ENCODE measurements around the gene ITGA1.
A peak's percentile ranks its signal among the peaks of the same experiment; 100 is the strongest.

The ITGA1 gene

DNA sequence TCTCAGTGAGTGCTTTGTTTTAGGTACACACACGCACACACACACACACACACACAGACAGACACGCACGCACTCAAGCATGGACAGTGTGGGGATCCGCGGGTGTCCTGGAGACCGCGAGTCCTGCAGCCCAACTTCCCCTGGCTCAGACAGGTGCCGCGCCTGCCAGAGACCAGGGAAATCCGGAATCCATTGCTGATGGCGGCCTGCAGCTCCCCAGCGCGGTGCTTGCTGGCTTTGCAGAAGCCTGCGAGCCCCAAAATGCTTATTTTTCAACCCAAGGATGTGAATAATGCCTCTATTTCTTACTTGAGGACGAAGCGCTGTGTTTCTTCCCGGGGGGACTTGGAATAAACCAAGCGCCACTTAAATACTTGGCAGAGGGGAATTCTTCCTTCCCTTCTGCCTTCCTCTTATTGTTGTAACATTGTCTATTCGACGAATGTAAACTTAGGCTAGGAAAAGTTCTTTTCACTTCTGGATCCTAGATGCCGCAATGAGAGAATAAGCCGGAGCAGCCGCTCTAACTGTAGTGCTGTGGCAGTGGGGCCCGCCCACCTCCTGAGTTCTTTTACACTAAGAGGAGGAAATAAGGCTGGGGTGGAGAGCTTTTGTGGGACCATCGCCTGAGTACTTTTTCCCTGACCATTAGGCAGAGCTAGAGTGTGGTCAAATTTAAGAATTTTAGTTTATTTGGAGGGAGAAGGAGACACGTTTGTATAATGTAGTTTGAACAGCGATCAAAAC lies 202.2 kb downstream of the ITGA1 start:
- DNase-seq (ENCODE audit: extremely low read depth, low read depth) = no peak
- TF ChIP-seq, protein P1, sequence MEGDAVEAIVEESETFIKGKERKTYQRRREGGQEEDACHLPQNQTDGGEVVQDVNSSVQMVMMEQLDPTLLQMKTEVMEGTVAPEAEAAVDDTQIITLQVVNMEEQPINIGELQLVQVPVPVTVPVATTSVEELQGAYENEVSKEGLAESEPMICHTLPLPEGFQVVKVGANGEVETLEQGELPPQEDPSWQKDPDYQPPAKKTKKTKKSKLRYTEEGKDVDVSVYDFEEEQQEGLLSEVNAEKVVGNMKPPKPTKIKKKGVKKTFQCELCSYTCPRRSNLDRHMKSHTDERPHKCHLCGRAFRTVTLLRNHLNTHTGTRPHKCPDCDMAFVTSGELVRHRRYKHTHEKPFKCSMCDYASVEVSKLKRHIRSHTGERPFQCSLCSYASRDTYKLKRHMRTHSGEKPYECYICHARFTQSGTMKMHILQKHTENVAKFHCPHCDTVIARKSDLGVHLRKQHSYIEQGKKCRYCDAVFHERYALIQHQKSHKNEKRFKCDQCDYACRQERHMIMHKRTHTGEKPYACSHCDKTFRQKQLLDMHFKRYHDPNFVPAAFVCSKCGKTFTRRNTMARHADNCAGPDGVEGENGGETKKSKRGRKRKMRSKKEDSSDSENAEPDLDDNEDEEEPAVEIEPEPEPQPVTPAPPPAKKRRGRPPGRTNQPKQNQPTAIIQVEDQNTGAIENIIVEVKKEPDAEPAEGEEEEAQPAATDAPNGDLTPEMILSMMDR (IDR thresholded peaks at IDR 0.05; ENCODE audit: low read depth, low read length, missing control alignments) = peak; percentile 33
- peak overlapping the region; percentile 82 for H3K4me3 ChIP-seq (replicated peaks; ENCODE audit: low read depth, low read length)

GRCh38 chr5:52990528-52990925 lies 202.8 kb downstream of the ITGA1 start:
- peak overlapping the region; percentile 82 for H3K4me3 ChIP-seq (replicated peaks; ENCODE audit: low read depth, low read length)
- DNase-seq (ENCODE audit: extremely low read depth, low read depth) = no peak
- TF ChIP-seq, protein P1 (IDR thresholded peaks at IDR 0.05; ENCODE audit: low read depth, low read length, missing control alignments) = no peak

- no peak for DNase-seq (ENCODE audit: extremely low read depth, low read depth)
- H3K4me3 ChIP-seq (replicated peaks; ENCODE audit: low read depth, low read length) = no peak overlapping the region
- TF ChIP-seq, protein P1 (IDR thresholded peaks at IDR 0.05; ENCODE audit: low read depth, low read length, missing control alignments) = no peak
Measured at GRCh38 chr5:52993367-52993766, 205.7 kb downstream of the ITGA1 start.

- TF ChIP-seq, protein P1 (IDR thresholded peaks at IDR 0.05; ENCODE audit: low read depth, low read length, missing control alignments) = no peak
- DNase-seq (ENCODE audit: extremely low read depth, low read depth) = no peak
- H3K4me3 ChIP-seq (replicated peaks; ENCODE audit: low read depth, low read length) = no peak overlapping the region
Measured at GRCh38 chr5:52994266-52994665, 206.6 kb downstream of the ITGA1 start.

- no peak overlapping the region for H3K4me3 ChIP-seq (replicated peaks; ENCODE audit: low read depth, low read length)
- TF ChIP-seq, protein P1 (IDR thresholded peaks at IDR 0.05; ENCODE audit: low read depth, low read length, missing control alignments) = no peak
Measured at GRCh38 chr5:52995095-52995494, 207.4 kb downstream of the ITGA1 start.

GRCh38 chr5:52995914-52996313 lies 208.2 kb downstream of the ITGA1 start:
- H3K4me3 ChIP-seq (replicated peaks; ENCODE audit: low read depth, low read length) = no peak overlapping the region
- DNase-seq (ENCODE audit: extremely low read depth, low read depth) = no peak
- TF ChIP-seq, protein P1 (IDR thresholded peaks at IDR 0.05; ENCODE audit: low read depth, low read length, missing control alignments) = no peak

More at GRCh38 chr5:52995095-52995494, 207.4 kb downstream of the ITGA1 start:
- DNase-seq (ENCODE audit: extremely low read depth, low read depth) = no peak
